Endothelial cell of umbilical vein (primary cell): ENCODE results near the gene GPSM1.

ENCODE experiments used
- CTCF ChIP-seq, 2 donors: IDR thresholded peaks; 1 replicate in 1 of 2; 2 replicates in 1 of 2; pipeline ENCODE4 v1.5.1; 2011; ENCODE audit warnings: low read length in 2 of 2, mild to moderate bottlenecking in 2 of 2, moderate library complexity in 2 of 2, control low read depth in 1 of 2, inconsistent platforms in 1 of 2, low read depth in 1 of 2; ENCODE audit not compliant: insufficient read depth in 1 of 2; ENCODE audit errors: extremely low read depth in 1 of 2
- EZH2 ChIP-seq: IDR thresholded peaks from 2 replicates; pipeline ENCODE4 v1.6.1; 2012; ENCODE audit warnings: borderline replicate concordance, low read depth, mild to moderate bottlenecking, moderate library complexity, low read length, inconsistent platforms; ENCODE audit not compliant: severe bottlenecking
- FOS ChIP-seq: IDR thresholded peaks from 2 replicates; pipeline ENCODE4 v1.6.1; 2011; ENCODE audit warnings: mild to moderate bottlenecking, low read length, moderate library complexity, borderline replicate concordance; ENCODE audit not compliant: insufficient read depth
- GATA2 ChIP-seq: IDR thresholded peaks from 2 replicates; pipeline ENCODE4 v1.7.0; 2011; ENCODE audit warnings: low read depth, mild to moderate bottlenecking, moderate library complexity, mixed read lengths, low read length; ENCODE audit not compliant: insufficient read length, insufficient read depth
- POLR2A ChIP-seq: IDR thresholded peaks from 2 replicates; pipeline ENCODE4 v1.6.1; 2012; ENCODE audit warnings: low read depth, mild to moderate bottlenecking, control low read depth, low read length
- POLR2AphosphoS5 ChIP-seq: IDR thresholded peaks from 2 replicates; pipeline ENCODE4 v1.6.1; 2012; ENCODE audit warnings: low read depth, mild to moderate bottlenecking, control low read depth, low read length, moderate library complexity; ENCODE audit not compliant: insufficient read depth

- no peak for TF ChIP-seq CTCF (IDR thresholded peaks at IDR 0.05; ENCODE audit: extremely low read depth in 1 of 2, insufficient read depth in 1 of 2, low read depth in 1 of 2, low read length in 2 of 2)
- no peak for TF ChIP-seq POLR2AphosphoS5
- no peak for TF ChIP-seq EZH2
- TF ChIP-seq GATA2 = no peak
- TF ChIP-seq FOS = no peak
- TF ChIP-seq POLR2A = no peak
These were observed 11.0 kb upstream of the GPSM1 start for GRCh38 chr9:136316271-136316751.
